Measurements from ENCODE around the gene VWA7. TPM values are rescaled to one million over a fixed set of nuclear protein-coding genes. Genes with fewer than 3 reads are reported as not detected.
"Not testable (repeated sequence)": the region's sequence is repeated elsewhere in the genome, so short reads cannot be mapped to it uniquely, and the experiment has no call there.

VWA7 gene, protein sequence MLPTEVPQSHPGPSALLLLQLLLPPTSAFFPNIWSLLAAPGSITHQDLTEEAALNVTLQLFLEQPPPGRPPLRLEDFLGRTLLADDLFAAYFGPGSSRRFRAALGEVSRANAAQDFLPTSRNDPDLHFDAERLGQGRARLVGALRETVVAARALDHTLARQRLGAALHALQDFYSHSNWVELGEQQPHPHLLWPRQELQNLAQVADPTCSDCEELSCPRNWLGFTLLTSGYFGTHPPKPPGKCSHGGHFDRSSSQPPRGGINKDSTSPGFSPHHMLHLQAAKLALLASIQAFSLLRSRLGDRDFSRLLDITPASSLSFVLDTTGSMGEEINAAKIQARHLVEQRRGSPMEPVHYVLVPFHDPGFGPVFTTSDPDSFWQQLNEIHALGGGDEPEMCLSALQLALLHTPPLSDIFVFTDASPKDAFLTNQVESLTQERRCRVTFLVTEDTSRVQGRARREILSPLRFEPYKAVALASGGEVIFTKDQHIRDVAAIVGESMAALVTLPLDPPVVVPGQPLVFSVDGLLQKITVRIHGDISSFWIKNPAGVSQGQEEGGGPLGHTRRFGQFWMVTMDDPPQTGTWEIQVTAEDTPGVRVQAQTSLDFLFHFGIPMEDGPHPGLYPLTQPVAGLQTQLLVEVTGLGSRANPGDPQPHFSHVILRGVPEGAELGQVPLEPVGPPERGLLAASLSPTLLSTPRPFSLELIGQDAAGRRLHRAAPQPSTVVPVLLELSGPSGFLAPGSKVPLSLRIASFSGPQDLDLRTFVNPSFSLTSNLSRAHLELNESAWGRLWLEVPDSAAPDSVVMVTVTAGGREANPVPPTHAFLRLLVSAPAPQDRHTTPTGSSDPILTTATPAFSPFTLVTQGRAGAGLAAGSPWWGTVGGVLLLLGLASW
- 10 to 100 TPM in 1 of 4 donors, 1 to 10 TPM in 3; 1.5 to 11.1 (median 5.5) TPM for polyA plus RNA-seq (ENCODE audit: insufficient read length in 4 of 4)

DNA sequence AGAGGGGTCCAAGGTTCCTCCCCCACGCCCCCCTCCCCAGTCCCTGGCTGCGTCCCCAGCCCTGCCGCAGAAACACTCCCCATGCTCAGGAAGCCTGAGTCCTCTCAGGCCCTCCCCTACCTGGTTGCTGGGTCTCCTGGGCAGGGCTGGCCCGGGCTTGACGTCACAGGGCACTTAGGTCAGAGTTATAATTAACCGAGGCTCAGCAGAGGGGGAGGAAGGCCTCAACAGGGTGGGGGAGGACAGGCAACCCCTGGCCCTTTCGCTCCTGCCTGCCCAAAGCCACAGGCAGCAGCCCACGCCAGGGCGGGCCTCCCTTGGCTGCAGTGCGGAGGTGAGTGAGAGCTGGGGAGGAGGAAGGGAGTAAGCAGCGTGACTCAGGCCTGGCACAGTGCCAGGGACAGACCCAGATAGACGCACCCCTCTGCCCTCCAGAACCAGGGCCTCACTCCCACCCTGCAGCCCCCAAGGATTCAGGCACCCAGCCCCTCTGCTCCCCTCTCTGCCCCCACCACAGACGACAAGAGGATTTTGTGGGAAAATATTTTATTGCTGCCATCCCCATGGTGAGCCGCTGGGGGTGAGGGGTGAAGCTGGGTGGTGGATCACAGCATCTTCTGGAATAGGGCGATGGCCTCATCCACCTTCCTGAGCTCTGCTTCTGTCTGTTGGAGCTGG is at the start of gene VWA7:
Gene VWA7 (minus strand): TSS at position 340 of the 678 bp plus-strand sequence. CDS start 549 bp downstream, outside the sequence.
- peak; percentile 69 to 76 (median 75) for DNase-seq (ENCODE audit: low read depth in 4 of 4, low spot score in 3 of 4)

DNA sequence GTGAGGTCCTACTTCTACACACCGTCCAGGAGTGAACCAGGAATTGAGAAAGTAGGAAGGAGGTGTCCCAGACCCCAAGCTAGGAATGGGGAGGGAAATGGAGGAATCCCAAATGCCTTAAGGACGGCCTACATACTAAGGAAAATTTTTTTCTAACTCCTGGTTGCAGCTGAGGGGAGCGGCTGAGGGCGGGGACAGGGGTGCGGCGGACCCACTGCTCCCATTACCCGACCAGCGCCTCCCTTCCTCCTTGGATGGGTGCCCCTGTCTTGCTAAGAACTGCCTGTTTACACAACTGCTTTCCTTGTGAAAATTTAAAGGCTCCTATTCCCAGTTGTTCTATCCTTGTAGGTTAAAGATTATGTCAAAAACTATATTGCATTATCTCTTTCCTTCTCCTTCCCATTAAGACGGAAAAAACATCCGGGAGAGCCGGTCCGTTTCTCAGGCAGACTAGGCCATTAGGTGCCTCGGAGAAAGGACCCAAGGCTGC is 49.7 kb upstream of the VWA7 start:
- peak in 1 of 4 donors; percentile 55 for DNase-seq (ENCODE audit: low read depth in 4 of 4, low spot score in 3 of 4)

DNA sequence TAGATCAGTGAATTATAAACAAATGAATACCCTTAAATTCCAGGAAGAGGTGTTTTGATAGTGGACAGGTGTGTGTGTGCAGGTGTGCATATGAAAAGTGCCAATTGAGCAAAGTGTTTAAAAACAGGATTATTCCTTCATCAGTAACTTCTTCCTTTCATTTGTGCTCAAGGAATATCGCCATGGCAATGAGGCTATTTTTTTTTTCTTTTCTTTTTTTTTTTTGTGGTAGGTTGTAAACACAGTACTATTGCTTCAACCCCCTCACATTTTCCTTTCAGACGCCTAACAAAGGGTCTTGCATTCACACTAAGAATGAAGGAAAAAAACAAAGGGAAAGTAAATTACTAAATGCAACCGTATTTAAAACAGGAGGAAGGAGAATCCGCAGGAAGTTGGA is 48.4 kb upstream of the VWA7 start:
- no peak for DNase-seq (ENCODE audit: low read depth in 4 of 4, low spot score in 3 of 4)

DNA sequence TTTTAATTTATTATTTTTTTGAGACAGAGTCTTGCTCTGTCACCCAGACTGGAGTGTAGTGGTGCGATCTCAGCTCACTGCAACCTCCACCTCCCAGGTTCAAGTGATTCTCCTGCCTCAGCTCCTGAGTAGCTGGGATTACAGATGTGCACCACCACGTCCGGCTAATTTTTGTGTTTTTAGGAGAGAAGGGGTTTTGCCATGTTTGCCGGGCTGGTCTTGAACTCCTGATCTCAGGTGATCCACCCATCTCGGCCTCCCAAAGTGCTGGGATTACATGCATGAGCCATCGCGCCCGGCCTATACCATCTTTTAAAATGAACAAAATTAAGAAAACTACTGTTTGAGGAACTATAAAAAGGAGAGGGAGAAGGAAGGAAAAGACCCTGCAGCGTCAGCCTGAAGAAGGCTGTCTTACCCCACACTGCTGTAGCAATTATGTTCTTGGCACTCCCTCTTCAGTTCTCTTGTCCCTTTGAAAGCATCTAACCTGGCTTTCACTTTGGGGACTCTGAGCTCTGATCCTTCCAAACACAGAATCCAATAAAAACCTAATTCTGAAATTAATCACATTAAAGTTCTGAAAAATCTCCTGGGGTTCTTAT is 46.6 kb upstream of the VWA7 start:
- DNase-seq (ENCODE audit: low read depth in 4 of 4, low spot score in 3 of 4), result not testable (repeated sequence)

DNA sequence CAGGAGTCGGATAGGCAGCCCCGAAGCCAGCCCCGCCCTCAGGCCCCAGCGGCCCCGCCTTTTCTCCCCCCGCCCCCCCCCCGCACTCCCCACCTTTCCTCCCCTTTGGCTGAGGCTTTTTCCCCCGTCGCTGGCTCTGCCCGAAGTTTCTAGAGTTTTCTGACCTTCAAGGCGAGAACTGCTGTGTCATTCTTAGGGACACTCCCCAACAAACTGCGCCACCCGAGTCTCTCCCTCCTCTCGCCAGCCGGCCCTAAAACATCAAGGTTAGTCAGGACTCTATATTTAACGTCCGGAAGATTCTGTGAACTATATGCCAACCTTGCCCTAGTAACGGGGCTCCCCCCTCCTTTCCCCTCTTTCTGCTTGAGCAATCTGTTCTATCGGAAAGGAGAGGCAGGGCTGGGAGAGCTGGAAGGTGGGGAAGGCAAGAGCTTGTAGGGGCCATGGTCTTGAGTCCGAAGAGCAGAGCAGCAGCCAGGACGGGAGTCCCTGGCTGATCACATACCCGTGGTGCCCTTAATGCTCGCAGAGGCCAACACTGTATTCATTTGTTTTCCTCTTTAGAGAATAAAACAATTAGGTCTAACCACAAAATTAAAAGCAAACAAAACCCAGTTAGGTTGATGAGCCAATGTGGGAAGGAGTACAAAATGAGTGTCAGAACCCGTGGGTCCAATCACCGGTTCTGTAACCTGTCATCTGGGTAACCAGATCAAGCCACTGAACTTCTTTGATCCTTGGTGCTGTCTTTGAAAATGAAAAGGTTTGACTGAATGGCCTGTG is 45.1 kb upstream of the VWA7 start:
- peak in 1 of 4 donors; percentile 62 for DNase-seq (ENCODE audit: low read depth in 4 of 4, low spot score in 3 of 4)

DNA sequence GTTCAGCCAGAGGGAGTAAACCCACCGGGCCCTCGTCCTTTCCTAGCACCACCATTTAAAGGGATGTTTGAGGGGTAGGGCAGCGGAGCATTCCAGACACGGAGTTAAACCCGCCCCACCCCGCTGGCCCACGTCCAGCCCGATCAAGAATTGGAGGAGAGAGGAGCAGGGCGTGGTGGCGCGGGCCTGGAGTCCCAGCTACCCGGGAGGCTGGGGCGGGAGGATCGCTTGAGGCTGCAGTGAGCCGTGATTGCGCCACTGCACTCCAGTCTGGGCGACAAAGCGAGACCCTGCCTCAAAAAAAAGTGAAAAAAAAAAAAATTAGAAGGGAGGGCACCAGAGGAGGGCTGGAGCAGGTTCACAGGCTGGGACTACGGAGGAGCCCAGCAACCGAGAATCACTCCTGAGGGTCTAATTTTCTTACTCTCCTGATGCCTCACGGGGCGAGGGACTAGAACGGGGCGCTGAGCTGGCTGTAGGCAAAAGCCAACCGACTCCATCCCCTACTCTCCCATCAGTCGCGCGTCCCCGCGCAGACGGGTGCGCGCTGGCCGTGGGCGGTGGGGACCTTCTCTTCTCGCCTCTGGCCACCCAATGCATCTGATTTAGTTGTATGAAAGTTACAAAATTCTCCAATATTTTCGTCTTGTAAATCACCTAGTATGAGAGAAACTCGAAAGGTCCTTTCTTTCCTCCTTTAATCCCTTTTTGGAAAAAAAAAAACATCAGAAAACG is 44.3 kb upstream of the VWA7 start:
- peak in 1 of 4 donors; percentile 62 for DNase-seq (ENCODE audit: low read depth in 4 of 4, low spot score in 3 of 4)

DNA sequence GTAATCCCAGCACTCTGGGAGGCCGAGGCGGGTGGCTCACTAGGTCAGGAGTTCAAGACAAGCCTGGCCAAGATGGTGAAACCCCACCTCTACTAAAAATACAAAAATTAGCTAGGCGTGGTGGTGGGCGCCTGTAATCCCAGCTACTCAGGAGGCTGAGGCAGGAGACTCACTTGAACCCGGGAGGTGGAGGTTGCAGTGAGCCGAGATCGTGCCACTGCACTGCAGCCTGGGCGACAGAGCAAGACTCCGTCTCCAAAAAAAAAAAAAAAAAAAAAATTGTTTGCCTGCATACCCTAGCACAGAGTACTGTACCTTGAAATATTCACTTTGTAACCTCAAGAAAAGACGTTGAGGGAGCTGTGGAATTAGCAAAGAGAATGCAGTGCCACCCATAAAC is 43.3 kb upstream of the VWA7 start:
- not testable (repeated sequence) for DNase-seq (ENCODE audit: low read depth in 4 of 4, low spot score in 3 of 4)

DNA sequence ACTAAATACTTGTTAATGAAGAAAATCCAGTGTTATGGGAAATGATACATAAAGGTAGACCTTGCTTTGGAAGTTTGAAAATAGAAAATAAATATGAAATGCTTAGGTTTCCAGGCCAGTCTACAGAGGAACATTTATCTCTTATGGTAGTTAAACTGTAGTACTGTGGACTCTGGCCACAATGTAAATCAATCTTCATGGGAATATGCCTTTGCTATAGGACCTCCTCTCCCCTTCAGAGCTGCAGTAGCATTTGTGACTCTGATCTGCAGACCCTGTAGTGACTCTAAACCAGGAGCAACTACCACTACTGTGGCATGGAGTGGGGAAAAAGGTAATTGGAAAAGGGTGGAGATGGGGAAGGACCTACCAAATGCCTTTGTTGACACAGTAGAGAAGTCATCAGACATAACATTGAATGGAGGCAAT is 42.8 kb upstream of the VWA7 start:
- no peak for DNase-seq (ENCODE audit: low read depth in 4 of 4, low spot score in 3 of 4)

DNA sequence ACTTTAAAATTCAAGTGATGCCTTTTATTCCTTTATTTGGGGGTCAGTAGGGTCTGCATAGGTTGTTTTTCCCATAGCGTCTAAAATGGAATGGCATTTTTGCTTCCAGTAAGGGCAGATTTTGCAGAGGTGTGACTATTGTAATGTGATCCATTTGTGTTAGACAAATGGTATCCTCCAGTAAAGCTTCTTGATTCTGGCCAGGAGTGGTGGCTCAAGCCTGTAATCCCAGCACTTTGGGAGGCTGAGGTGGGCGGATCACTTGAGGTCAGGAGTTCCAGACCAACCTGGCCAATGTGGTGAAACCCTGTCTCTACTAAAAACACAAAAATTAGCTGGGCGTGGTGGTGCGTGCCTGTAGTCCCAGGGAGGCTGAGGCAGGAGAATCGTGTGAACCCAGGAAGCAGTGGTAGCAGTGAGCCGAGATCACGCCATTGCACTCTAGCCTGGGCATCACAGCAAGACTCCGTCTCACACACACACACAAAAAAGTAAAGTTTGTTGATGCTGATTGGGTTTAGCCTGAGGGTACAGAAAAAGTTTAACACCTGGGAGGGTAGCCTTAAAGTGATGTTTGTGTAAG is 40.9 kb upstream of the VWA7 start:
- DNase-seq (ENCODE audit: low read depth in 4 of 4, low spot score in 3 of 4), result not testable (repeated sequence)

DNA sequence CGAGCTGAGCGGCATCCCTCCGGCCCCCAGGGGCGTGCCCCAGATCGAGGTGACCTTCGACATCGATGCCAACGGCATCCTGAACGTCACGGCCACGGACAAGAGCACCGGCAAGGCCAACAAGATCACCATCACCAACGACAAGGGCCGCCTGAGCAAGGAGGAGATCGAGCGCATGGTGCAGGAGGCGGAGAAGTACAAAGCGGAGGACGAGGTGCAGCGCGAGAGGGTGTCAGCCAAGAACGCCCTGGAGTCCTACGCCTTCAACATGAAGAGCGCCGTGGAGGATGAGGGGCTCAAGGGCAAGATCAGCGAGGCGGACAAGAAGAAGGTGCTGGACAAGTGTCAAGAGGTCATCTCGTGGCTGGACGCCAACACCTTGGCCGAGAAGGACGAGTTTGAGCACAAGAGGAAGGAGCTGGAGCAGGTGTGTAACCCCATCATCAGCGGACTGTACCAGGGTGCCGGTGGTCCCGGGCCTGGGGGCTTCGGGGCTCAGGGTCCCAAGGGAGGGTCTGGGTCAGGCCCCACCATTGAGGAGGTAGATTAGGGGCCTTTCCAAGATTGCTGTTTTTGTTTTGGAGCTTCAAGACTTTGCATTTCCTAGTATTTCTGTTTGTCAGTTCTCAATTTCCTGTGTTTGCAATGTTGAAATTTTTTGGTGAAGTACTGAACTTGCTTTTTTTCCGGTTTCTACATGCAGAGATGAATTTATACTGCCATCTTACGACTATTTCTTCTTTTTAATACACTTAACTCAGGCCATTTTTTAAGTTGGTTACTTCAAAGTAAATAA is 40.2 kb upstream of the VWA7 start:
- DNase-seq (ENCODE audit: low read depth in 4 of 4, low spot score in 3 of 4), result not testable (repeated sequence)

DNA sequence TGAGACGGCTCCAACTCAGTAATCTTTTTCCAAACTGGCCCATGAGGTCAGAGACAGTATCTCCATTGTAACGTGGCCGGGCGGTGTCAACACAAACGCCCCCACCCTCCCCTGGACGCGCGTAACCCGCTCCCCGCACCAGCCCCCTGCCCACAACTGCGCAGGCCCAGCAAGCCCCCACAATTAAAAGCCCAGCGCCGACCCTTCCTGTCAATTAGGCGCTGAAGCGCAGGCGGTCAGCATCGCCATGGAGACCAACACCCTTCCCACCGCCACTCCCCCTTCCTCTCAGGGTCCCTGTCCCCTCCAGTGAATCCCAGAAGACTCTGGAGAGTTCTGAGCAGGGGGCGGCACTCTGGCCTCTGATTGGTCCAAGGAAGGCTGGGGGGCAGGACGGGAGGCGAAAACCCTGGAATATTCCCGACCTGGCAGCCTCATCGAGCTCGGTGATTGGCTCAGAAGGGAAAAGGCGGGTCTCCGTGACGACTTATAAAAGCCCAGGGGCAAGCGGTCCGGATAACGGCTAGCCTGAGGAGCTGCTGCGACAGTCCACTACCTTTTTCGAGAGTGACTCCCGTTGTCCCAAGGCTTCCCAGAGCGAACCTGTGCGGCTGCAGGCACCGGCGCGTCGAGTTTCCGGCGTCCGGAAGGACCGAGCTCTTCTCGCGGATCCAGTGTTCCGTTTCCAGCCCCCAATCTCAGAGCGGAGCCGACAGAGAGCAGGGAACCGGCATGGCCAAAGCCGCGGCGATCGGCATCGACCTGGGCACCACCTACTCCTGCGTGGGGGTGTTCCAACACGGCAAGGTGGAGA is 38.1 kb upstream of the VWA7 start, which contains the start of the genes HSPA1A and HSPA1L:
Gene HSPA1A (plus strand): TSS at position 519 of the 814 bp plus-strand sequence. CDS start 214 bp downstream, at position 733.
Gene HSPA1L (minus strand): TSS at position 259 of the 814 bp plus-strand sequence. CDS start 3,311 bp downstream, outside the sequence.
- DNase-seq (ENCODE audit: low read depth in 4 of 4, low spot score in 3 of 4), result peak in 3 of 4 donors; percentile 94 to 95 (median 95)

DNA sequence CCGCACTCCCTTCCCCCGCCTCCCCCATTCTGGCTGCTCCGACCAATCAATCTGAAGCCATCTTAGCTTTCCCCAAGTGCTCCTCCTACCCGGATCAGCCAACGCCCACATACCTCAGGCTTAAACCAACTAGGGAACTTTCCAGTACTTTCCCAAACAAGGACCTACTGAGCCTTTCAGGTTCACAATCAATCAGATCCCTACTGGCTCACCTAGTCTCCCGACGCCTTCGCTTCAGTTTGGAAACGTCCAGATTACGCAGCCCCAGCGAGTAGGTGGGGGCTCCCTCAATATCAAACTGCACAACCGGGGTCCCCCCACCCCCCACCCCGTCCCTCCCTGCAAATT is 37.5 kb upstream of the VWA7 start:
- DNase-seq (ENCODE audit: low read depth in 4 of 4, low spot score in 3 of 4), result peak in 3 of 4 donors; percentile 88 to 96 (median 94)

DNA sequence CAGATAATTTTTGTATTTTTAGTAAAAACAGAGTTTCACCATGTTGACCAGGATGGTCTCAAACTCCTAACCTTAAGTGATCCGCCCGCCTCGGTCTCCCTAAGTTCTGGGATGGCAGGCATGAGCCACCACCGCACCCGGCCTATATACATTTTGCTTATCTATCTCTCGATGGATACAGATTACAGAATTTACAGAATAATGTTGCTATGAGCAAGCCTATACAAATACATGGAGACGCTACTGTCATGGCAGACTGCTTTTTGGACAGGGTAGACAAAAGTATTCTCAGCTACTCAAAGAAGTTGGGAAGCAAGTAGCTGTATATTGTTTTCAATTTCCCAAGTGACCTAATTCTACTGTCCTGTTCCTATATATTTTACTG is 36.3 kb upstream of the VWA7 start:
- DNase-seq (ENCODE audit: low read depth in 4 of 4, low spot score in 3 of 4), result no peak

DNA sequence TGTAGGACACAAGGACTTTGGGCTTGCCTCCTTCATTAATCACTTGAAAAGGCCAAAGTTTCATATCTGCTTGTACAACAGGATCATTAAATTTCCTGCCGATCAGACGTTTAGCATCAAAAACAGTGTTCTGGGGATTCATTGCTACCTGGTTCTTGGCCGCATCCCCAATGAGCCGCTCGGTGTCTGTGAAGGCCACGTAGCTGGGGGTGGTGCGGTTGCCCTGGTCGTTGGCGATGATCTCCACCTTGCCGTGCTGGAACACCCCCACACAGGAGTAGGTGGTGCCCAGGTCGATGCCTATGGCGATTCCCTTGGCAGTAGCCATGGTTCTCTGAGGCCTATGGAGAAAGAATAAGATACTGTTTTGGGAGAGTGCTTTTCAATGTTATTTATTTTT is 34.5 kb upstream of the VWA7 start:
- DNase-seq (ENCODE audit: low read depth in 4 of 4, low spot score in 3 of 4), result no peak

DNA sequence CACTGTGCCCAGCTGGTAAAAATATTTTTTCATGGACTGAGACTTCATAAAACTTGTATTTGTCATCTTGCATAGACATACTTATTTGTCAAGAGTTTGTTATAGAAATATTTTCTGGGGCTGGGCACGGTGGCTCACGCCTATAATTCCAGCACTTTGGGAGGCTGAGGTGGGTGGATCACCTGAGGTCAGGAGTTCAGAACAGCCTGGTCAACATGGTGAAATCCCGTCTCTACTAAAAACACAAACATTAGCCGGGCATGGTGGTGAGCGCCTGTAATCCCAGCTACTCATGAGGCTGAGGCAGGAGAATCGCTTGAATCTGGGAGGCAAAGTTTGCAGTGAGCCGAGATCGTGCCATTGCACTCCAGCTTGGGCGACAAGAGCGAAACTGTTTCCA is 31.5 kb upstream of the VWA7 start:
- DNase-seq (ENCODE audit: low read depth in 4 of 4, low spot score in 3 of 4), result not testable (repeated sequence)

DNA sequence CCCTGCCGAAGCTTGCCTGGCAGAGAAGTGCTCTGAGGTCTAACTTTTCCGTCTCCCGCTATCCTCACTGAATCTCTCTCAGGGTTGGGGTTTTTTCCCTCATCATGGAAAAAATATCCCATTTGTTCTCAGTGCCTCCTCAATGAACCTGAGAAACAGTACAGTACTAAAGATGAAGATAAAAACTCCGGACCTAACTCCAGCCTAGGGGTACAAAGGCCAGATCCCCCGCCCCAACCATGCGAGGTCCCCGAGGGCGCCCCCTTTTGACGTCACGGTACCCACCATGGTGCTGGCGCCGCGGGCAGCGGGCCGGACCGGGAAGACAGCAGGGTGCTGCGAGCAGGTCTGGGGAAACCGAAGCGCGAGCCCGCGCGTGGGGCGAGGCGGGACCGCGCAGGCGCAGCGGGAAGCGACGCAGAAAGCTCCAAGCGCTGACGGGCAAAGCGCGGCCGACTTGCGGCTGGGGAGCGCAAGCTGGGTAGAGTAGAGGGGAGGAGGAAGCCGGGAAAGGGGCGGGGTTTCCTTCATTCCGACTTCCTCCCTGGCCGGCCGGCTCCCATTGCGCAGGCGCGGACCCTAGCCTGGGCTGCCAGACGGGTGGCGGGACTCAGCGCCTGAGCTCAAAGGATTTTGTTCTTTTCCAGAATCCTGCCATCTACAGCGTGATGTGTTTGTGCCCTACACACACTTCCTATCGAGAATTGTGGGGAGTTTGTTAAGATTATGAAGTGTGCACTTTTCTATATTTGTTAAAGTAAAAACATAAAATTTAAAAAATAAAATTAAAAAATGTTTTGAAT is 29.5 kb upstream of the VWA7 start, which contains the start of gene LSM2:
Gene LSM2 (minus strand): TSS at position 497 of the 803 bp plus-strand sequence. CDS start 209 bp downstream, at position 288.
- peak; percentile 90 to 92 (median 91) for DNase-seq (ENCODE audit: low read depth in 4 of 4, low spot score in 3 of 4)

Measured in left renal pelvis (tissue), 4 donors.